Activated CD4-positive, alpha-beta T cell treated with anti-CD3 and anti-CD28 coated beads, Interleukin-2, amount 50 U/mL, for 24 hours (primary cell): ENCODE measurements around the gene GPC5.

Experiments used
- DNase-seq, 2 donors: peaks; one replicate each; pipeline ENCODE4 v3.0.0-alpha.2; 2020; ENCODE audit warnings: low read depth in 1 of 2, low spot score in 1 of 2

Gene GPC5

DNA sequence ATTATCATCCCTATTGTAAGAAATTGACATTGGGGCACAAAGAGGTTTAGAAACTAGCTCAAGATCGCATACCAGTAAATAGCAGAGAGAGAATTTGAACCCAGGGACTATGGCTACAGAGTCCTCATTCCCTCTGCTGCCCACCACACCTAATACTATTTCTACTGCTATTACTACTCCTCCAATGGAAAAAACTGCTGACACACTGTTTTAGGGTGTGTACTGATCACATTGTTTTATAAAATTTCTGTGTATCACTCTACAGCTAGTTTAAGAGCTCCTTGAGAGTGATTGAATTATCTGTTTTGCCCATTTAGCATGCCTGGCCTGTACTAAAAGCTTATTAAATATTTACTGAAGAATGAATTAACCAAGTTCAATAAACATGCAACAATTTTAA, 552.4 kb downstream of the GPC5 start:
- no peak for DNase-seq

DNA sequence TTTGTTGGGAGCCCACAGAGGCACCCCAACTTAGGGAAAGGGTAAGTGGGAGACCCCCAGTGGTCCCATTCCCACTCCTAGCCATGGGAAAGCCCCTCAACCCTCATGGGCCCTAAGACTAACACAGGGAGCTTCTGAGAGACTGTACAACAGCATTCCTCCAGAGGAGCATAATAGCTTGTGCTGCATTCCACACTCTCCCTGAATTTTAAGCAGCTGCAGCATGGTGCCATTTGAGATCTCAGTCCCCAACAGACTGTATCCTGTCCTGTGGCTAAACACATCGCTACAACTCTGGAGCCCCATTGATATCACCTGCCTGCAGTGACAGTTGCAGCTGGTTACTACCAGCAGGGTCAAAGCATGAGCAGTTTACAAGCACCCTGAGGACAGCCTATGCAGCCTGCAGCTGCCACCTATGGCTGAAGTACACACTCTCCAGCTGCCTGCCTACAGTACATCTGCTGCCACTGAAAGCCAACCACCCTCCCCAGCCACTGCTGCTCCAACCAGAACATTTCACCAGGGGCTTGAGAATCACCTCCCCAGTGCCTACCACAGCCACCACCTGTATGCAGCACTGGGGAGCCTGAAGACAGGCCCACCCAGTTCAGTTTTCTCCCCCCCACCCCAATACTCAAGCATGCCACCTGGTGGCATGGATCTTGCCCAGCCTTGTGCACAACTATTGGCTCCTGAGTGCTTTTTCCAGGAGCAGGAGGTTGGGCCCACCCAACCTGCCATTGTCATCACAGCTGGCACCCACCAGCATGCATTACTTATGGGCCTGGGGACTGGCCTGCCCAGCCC, 557.3 kb downstream of the GPC5 start:
- no peak for DNase-seq

DNA sequence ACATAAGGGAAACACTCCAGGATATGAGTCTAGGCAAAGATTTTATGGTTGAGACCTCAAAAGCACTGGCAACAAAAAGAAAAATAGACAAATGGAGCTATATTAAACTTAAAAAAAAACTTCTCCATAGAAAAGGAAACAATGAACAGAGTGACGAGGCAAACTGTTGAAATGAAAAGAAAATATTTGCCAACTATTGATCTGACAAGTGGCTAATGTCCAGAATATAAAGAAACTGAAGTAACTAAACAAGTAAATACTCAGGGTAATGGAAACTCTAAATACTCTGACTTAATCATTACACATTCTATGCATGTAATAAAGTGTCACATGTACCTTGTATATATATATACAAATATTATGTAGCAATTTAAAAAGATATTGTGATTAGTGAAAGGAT, 562.5 kb downstream of the GPC5 start:
- no peak for DNase-seq

DNA sequence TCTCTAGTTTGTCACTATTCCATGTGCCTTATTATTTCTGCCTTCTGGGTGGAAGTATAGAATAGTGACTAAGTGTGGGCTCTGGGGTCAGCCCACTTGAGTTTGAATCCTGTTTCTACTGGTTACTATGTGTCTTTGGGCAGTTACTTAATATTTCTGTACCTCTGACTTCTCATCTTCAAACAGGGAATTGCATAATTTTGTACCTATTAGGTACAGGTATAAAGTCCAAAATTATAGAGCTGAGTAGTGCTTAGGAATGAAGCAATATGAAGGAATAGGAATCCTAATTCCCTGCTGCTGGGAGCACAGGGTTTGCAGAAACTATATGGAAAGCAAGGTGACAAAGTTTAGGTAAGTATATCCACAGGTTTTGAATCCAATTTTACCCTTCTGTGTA, 564.5 kb downstream of the GPC5 start:
- no peak for DNase-seq

DNA sequence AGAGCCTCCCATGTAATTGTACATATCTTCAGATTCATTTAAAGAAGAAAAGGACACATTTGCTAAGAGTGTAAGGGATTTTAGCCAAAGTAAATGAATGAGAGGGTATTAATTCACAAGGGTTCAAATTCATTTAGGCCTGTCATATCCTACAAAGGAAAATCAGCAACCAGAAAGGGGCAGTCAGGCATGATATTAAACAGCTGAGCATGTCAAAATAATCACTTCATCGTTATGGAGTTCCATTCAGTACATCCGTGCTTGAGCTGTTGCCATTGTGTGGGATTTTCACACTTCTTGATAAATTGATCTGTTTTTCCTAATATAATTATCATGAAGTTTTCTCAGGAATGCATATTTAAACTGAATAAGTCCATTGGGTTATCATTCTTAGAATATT, 567.1 kb downstream of the GPC5 start:
- no peak for DNase-seq

DNA sequence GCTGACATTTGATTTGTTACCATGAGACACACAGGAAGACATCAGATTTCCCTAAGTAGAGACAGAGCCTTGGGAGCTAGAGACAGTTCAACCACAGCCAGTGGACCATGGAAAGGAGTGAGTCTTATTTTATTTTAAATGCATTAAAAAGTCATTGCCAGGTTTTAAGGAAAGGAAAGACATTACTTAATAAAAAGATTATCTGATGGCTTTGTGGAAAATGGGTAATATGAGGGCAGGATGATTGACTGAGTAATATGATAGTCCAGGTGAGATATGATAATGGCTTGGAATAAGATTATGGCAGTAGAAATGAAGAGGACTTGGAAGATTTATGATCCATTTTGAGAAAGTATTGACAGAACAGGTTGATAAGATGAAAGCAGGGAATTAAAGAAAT, 580.1 kb downstream of the GPC5 start:
- DNase-seq: no peak

DNA sequence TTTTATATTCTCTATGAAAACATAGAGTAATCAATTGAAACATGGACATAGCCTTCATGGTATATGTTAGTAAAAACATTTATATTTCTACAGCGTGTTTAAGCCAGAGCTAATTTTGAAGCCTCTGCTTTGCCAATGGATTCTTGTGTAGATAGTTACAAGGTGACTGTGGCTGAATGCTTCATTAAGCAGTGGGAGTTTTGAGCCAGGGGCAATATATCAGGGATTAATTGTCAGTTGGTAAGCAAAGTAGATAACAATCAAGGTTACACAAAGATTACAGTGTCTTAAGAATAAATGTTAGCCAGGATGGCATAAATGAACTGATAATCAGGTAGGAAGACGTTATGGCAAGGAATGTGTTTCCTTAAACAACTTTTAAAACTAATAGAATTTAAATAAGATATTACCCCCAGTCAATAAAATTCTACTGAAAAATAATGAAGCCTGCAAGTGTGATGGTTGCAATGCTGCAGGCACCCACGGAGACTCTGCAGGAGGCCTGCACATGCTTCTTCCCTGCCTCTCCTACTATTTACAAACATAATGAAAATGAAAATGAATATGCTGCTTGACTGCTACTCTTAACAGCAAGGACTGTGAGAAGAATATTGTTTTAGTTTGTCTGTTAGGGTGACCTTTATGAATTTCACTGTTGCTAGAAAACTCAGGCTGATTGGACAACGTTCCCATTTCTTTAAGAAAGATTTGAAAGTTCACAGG, 588.5 kb downstream of the GPC5 start:
- DNase-seq: no peak

DNA sequence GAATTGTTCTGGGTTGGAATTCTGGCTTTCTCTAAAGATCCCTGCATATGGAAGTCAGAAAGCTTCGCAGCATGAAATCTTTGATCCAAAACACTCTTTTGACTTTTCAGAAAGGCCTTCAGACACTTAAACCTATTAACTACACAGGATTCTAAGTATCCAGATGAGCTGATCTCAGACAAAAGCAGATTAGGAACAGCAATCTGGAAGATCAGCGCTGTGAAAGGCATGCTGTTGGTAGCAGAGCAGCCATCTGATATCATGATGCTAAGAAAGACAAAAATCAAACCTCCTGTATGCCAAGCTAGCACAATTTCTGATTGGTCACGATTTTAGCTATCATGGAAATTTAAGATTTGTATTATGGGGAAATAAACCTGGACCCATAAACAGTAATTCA, 589.9 kb downstream of the GPC5 start:
- no peak for DNase-seq

DNA sequence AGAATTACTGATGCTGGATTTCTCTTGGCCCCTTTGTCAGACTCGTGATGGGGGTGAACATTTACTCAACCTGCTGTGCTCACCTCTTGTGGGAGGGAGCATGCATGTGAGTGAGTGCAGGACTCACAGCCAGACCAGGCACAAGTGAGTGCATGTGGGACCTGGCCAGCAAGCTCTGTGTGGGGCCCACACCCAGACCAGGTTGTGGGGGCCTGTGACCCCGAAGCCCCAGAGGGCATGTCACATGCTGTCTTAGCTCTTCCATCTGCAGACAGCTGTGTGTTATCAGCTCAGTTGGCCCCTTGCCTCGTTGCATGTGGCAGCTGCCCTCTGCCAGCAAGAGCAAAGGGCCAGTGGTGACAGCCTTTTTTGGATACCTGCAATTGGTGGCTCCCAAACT, 614.4 kb downstream of the GPC5 start:
- no peak for DNase-seq

DNA sequence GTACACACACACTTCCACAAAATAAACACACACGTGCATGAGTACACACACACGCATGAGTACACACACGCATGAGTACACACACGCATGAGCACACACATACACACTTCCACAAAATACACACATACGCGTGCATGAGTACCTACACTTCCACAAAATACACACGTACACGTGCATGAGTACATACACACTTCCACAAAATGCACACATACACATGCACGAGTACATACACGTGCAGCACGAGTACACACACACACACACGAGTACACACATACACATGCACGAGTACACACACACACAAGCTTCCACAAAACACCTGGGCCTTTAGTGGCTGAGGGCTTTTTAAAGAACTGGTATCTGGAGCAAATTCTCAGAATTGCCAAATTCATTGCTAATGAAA, 619.3 kb downstream of the GPC5 start:
- no peak for DNase-seq

DNA sequence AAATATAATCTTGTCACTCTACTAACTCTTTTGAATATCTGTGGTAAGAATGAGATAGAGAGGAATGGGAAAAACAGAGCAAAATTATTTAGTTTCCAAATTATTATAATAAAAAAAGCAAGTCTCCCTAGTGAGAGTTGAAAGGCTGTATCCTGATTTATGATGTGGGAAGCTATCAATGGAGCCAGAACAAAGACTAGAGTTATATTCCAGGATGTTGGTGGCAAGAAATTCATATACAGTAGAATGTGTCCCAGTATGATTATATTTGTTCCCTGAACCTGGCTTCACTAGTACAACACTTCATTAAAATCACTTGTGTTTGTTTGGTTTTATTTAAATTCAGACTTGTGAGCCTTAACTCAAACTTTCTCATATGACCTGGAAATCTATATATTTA, 630.3 kb downstream of the GPC5 start:
- no peak for DNase-seq

DNA sequence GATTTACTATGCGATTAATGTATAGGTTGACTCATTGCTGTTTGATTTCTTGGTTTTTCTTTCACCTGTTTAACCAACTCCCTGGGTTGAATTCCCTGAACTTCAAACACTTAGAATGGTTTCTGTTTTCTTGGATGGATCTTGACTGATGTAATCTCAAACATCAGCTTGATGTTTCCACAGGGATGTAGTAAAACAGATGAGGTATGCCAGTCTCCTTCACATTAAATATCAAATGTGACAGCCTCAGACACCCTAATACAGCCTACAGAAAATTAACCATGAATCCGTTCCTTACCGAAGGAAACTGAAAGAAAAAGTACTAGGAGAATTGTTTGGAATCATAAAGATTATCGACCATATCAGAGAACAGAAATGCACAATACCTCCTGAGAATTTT, 631.2 kb downstream of the GPC5 start:
- DNase-seq: no peak

DNA sequence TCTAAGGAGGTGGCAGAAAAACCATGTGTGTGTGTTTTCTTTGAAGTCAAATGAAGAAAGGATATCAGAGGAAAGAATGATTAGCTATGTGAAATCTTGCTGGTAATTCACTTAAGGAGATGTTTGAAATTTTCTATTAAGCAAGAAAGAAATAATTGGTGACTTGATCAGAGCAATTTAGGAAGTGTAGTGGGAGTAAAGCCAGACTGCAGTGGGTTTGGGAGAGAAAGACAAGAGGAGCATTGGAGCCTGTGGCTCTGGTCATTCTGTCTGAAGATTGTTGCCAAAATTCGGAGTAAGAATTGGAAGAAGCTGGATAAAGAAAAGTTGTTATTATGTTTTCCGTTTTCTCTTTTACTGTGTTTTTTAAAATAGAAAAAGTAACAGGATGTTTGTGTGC, 640.5 kb downstream of the GPC5 start:
- DNase-seq: no peak

DNA sequence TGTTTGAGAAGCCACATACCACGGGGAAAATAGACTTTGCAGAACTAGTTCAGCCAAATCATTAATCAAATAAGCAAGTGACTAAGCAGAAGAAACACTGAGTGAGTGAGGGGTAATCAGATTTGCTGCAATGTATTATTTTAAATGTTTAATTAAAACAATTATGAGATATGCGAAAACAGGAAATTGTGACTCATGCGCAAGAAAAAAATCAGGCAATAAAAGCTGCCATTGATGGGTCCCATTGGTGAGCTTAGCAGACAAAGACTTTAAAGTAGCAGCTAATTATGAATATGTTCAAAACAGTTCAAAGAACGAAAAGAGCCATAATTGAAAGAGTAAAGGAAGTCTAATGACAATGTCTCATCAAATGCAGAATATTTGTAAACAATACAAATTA, 644.1 kb downstream of the GPC5 start:
- no peak for DNase-seq

DNA sequence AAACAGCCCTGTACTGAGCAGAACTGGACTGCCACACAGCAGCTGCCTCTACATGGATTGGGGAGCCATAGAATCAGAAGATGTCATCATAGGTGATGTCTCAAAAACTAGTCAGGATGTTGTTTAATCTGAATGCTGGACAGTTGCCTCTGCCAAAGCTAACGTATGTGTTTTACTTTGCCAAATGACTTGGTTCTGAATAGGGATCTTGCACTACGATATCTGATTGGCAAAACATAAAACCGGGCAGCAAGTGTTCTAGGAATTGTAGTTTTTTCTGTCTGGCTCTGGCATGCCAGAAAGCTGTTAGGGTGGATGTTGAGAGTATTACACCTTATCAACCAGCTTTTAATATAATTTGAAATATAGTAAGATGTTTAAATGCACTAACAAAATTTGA, 645.9 kb downstream of the GPC5 start:
- DNase-seq: no peak

DNA sequence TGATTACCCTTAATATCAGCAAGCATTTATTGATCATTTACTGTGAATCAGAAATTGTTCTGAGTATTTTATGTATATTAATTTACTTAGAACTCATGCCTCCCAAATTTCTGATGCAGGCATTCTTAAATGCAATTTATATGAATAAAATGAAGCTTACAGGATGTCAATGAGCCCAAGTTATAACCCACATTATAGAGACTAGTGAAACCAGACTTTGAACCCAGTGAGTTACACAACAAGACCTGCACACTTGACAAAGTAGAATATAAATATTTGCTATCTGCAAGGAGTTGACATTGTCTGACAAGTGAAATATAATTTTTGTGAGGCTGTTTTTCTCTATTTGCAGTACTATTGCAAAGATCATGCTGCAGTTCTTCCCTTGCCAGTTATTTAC, 656.0 kb downstream of the GPC5 start:
- DNase-seq: no peak

DNA sequence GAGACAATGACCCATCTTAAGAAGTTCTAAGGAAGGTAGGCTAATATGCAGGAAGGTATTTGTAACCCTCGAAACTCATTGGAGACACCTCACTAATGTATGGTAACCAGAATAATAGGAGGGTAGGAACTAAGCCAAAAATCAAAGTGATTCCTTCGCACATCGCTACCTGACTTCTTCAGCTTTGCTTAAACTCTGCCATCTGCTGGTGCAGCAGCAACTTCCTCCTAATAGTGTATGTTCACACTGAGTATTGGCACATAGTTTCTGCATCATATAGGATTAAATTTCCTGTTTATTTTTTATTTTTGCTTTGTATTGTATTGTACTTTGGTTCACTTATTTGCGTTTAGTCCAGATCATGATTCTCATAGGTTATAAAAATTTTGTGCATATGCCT, 676.2 kb downstream of the GPC5 start:
- no peak for DNase-seq

DNA sequence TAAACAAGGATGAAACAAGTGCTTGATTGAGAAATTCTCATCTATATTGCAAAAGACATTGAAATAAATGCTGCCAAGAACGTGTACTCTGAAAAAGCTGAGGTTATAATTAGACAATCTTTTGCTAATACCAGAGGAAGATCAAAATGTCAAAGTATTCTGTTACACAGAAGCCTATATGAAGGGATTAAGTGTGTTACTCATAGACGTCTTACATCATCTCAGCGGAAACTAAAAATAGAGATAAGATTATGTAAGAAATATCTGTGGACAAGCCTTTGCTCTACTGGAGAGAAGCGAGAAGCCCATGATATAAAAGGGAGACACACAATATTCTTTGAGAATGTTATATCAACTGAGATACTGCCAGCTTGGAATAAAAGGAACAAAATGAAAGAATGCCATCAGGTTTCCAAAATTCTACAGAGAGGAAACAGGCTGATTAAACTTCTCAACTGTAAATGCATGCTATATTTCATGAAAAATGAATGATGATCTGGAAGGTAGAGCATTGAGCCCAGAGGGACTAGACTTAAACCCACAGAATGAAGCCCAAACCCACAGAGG, 699.0 kb downstream of the GPC5 start:
- no peak for DNase-seq

DNA sequence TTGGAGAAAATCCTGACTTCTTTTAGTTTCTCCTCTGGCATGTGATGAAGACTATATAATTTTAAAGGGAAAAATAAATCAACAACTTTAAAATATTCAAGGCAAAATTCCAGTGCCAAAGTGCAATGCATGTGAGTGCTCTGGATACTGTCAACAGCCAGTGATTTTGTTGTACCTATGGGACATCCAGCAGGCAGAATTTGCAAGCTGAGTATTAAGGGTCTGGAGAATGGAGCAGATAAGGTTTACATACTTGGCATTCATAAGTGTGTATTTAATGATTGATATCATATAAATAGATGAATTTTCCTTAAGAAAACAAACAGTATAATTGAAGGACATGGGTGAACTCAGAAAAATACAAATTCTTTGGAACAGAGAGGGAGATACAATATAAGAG, 703.4 kb downstream of the GPC5 start:
- no peak for DNase-seq

DNA sequence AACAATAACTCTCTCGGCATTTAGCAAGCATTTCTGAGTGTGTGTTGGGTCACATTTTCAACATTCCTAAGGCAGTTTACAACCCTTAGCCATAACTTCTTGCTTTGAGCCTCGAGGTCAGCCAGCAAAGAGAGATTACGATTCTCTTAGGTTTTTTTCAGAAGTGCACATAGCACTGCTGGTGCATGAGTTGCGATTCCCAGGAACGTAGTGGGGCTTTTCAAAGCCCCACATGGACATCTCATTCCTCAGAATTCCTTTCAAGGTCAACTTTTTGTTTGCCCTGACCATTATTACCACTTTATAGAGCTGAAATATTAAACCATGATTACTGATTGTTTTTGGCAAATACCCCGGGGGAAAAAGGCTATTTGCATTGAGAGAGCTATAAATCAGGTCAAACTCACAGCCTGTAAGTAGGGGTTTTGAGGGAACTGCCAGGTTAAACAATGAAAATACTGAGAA, 705.3 kb downstream of the GPC5 start:
- no peak for DNase-seq

DNA sequence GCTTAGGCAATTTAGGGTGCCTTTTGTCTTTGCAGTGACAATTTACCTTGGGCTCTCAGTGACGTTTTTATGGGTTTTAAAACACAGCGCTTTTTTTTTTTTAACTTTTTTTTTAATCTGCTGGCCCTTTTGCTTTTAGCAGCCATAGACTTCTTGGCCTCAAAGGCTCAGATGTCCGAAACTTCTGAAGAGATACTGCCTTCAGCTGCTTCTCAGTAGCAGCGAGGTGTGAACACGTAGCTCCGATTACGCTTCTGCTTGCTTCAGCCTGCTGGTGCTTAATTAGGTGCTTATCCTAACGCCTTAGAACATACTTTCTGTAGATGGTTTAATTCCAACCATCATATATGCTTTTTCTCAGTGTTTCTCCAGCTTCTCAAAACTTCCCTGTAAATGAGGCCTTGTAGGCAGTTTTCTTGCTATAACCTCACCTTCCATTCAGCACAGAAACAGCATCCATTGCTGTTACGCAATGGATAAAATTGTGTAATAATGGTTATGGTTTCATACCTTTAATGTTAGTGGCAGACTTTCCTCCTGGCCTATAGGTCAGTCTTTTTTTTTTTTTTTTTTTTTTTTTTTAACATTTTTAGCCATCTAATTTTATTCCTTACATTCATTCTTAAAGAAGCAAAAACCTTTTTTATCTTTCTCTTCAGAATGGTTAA, 723.9 kb downstream of the GPC5 start:
- no peak for DNase-seq

DNA sequence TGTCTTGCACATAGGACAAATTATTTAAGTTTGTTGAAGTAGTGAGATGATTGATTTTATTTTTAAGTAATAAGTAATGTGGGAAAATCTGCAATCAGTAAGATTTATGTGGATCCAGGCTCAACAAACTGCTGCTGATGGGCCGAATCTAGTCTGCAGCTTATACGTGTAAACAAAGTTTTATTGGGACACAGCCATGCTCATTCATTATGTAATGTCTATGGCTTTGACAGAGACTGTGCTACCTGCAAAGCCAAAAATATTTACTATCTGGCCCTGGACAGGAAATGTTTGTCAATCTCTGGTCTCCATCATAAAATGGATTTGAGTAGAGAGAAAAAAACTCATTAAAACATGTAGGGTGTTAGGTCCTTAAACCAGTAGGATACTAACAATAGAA, 728.0 kb downstream of the GPC5 start:
- DNase-seq: no peak
